H1 (cell line): ENCODE data around the gene PSMC3. TPM values are rescaled to one million over a fixed set of nuclear protein-coding genes. Genes with fewer than 3 reads are reported as not detected.
A peak's percentile ranks its signal among the peaks of the same experiment; 100 is the strongest.

Experiments
- CTCF ChIA-PET: fragments of 300-600 bp; sonication (Branson Sonifier 250); formaldehyde crosslinking; loops from one replicate; lab custom pipeline; 2021; ENCODE audit not compliant: partially characterized antibody; lab: Charles Lee
- POLR2A ChIA-PET: fragments of 300-600 bp; sonication (Branson Sonifier 250); formaldehyde crosslinking; loops from one replicate; lab custom pipeline; 2021; ENCODE audit warnings: inconsistent platforms; ENCODE audit not compliant: partially characterized antibody; lab: Charles Lee
- DNase-seq, 2 experiments: peaks; one replicate each; pipeline versions ENCODE4 v3.0.0 to v3.0.0-alpha.2; 2010 to 2022; ENCODE audit warnings: low spot score in 2 of 2, low read depth in 1 of 2, mixed read lengths in 1 of 2
- FAIRE-seq: peaks from 2 replicates; lab custom pipeline; 2011; peaks lifted over from hg19 to GRCh38; lab: Jason Lieb, UNC
- H2AFZ ChIP-seq: 2 replicates; pipeline ENCODE4 v1.8.1; 2012; ENCODE audit warnings: low read length, inconsistent platforms
- H2AK5ac ChIP-seq: 2 replicates; pipeline ENCODE4 v1.6.1; 2013; ENCODE audit warnings: low read depth, low read length
- H2BK120ac ChIP-seq: replicated peaks from 2 replicates; pipeline ENCODE3; 2013; ENCODE audit warnings: low read depth, low read length, inconsistent platforms
- H2BK12ac ChIP-seq: 2 replicates; pipeline ENCODE4 v1.6.1; 2013; ENCODE audit warnings: low read depth, low read length
- H2BK15ac ChIP-seq: 2 replicates; pipeline ENCODE4 v1.6.1; 2013; ENCODE audit warnings: low read length
- H2BK20ac ChIP-seq: 2 replicates; pipeline ENCODE4 v1.6.1; 2013; ENCODE audit warnings: low read length
- H2BK5ac ChIP-seq: 2 replicates; pipeline ENCODE4 v1.6.1; 2013; ENCODE audit warnings: low read depth, low read length
- H3K14ac ChIP-seq: 2 replicates; pipeline ENCODE4 v1.6.1; 2013; ENCODE audit warnings: inconsistent platforms; ENCODE audit not compliant: insufficient read length
- H3K18ac ChIP-seq: 2 replicates; pipeline ENCODE4 v1.6.1; 2013; ENCODE audit warnings: low read length; ENCODE audit errors: extremely low read depth
- H3K23ac ChIP-seq: 2 replicates; pipeline ENCODE4 v1.6.1; 2013; ENCODE audit warnings: inconsistent platforms; ENCODE audit not compliant: insufficient read length
- H3K23me2 ChIP-seq: 2 replicates; pipeline ENCODE4 v1.6.1; 2013; ENCODE audit warnings: low read depth, low read length
- H3K27ac ChIP-seq: 2 replicates; pipeline ENCODE4 v1.6.1; 2011; ENCODE audit warnings: low read depth, low read length, inconsistent platforms
- H3K27me3 ChIP-seq, 4 experiments: replicated peaks in 1 of 4; 1 replicate in 1 of 4; 2 replicates in 3 of 4; pipeline versions ENCODE4 v1.6.1 to v1.8.1; 2011 to 2013; ENCODE audit warnings: low read length in 3 of 4, mild to moderate bottlenecking in 3 of 4, inconsistent platforms in 2 of 4, mixed read lengths in 2 of 4, moderate library complexity in 1 of 4; ENCODE audit not compliant: control insufficient read depth in 3 of 4, insufficient read depth in 3 of 4; ENCODE audit errors: extremely low read depth in 1 of 4
- H3K36me3 ChIP-seq, 4 experiments: 2 replicates each; pipeline versions ENCODE4 v1.6.1 to v1.8.1; 2011 to 2013; ENCODE audit warnings: mild to moderate bottlenecking in 4 of 4, low read length in 3 of 4, moderate library complexity in 2 of 4, control low read depth in 1 of 4, inconsistent platforms in 1 of 4; ENCODE audit not compliant: insufficient read depth in 4 of 4, control insufficient read depth in 2 of 4
- H3K4ac ChIP-seq: replicated peaks from 2 replicates; pipeline ENCODE3; 2013; ENCODE audit warnings: low read length, low read depth, mixed read lengths, inconsistent platforms; ENCODE audit not compliant: insufficient read length
- H3K4me1 ChIP-seq, 4 experiments: replicated peaks in 1 of 4; 1 replicate in 1 of 4; 2 replicates in 3 of 4; pipeline versions ENCODE4 v1.6.1 to v1.8.1; 2011 to 2013; ENCODE audit warnings: low read length in 3 of 4, inconsistent platforms in 2 of 4, mixed read lengths in 1 of 4; ENCODE audit not compliant: insufficient read depth in 4 of 4, control insufficient read depth in 3 of 4
- H3K4me2 ChIP-seq, 2 experiments: 2 replicates each; pipeline versions ENCODE4 v1.6.1 to v1.8.1; 2011 to 2013; ENCODE audit warnings: low read depth in 2 of 2, low read length in 2 of 2, control low read depth in 1 of 2, inconsistent platforms in 1 of 2, mild to moderate bottlenecking in 1 of 2; ENCODE audit not compliant: insufficient read depth in 1 of 2
- H3K4me3 ChIP-seq, 4 experiments: fragments of 200-600, 300-600 bp in 1 of 4; sonication (generic), shearing (Covaris generic), sonication (Bioruptor Twin) in 1 of 4; 2 replicates each; pipeline versions ENCODE4 v1.5.1 to v1.8.1; 2011 to 2016; ENCODE audit warnings: low read length in 4 of 4, low read depth in 3 of 4, control low read depth in 2 of 4, inconsistent platforms in 2 of 4, mild to moderate bottlenecking in 2 of 4, mixed read lengths in 1 of 4, moderate library complexity in 1 of 4; ENCODE audit not compliant: insufficient read depth in 2 of 4; ENCODE audit errors: extremely low read depth in 1 of 4
- H3K56ac ChIP-seq: replicated peaks from 2 replicates; pipeline ENCODE3; 2013; ENCODE audit warnings: low read depth, mild to moderate bottlenecking, mixed read lengths, low read length, inconsistent platforms; ENCODE audit not compliant: insufficient read length
- H3K79me1 ChIP-seq: 2 replicates; pipeline ENCODE4 v1.6.1; 2013; ENCODE audit warnings: low read depth, low read length, control low read depth
- H3K79me2 ChIP-seq, 2 experiments: 2 replicates each; pipeline versions ENCODE4 v1.6.1 to v1.8.1; 2012 to 2013; ENCODE audit warnings: low read length in 2 of 2, mild to moderate bottlenecking in 2 of 2, inconsistent platforms in 1 of 2; ENCODE audit not compliant: insufficient read depth in 2 of 2, control insufficient read depth in 1 of 2
- H3K9ac ChIP-seq, 4 experiments: replicated peaks in 1 of 4; 1 replicate in 1 of 4; 2 replicates in 3 of 4; pipeline versions ENCODE4 v1.6.1 to v1.8.1; 2011 to 2013; ENCODE audit warnings: low read depth in 3 of 4, low read length in 3 of 4, control low read depth in 2 of 4, mild to moderate bottlenecking in 2 of 4, moderate library complexity in 2 of 4, inconsistent platforms in 1 of 4; ENCODE audit errors: extremely low read depth in 1 of 4
- H3K9me3 ChIP-seq, 2 experiments: 2 replicates each; pipeline versions ENCODE4 v1.6.1 to v1.8.1; 2012 to 2013; ENCODE audit warnings: mild to moderate bottlenecking in 2 of 2, moderate library complexity in 2 of 2, control low read depth in 1 of 2, inconsistent platforms in 1 of 2, low read depth in 1 of 2, low read length in 1 of 2, mixed read lengths in 1 of 2; ENCODE audit not compliant: insufficient read depth in 2 of 2
- H4K20me1 ChIP-seq, 2 experiments: replicated peaks in 1 of 2; 2 replicates each; pipeline versions ENCODE3 to v1.8.1; 2011 to 2013; ENCODE audit warnings: inconsistent platforms in 2 of 2, low read length in 2 of 2, mild to moderate bottlenecking in 1 of 2; ENCODE audit not compliant: insufficient read depth in 2 of 2, control insufficient read depth in 1 of 2
- H4K5ac ChIP-seq: 2 replicates; pipeline ENCODE4 v1.6.1; 2013; ENCODE audit warnings: low read length, low read depth, mixed read lengths, inconsistent platforms; ENCODE audit not compliant: insufficient read length
- H4K8ac ChIP-seq: 2 replicates; pipeline ENCODE4 v1.8.0; 2013; ENCODE audit warnings: mild to moderate bottlenecking, moderate library complexity, low read length, inconsistent platforms; ENCODE audit not compliant: insufficient read depth; ENCODE audit errors: extremely low read depth
- H4K91ac ChIP-seq: replicated peaks from 2 replicates; pipeline ENCODE3; 2013; ENCODE audit warnings: low read length, mixed read lengths, inconsistent platforms; ENCODE audit not compliant: insufficient read length
- BCL11A ChIP-seq, 2 experiments: IDR thresholded peaks; one replicate each; pipeline ENCODE4 v1.6.1; 2011; ENCODE audit warnings: low read depth in 2 of 2, low read length in 2 of 2, mild to moderate bottlenecking in 2 of 2
- CHD1 ChIP-seq: IDR thresholded peaks from 2 replicates; pipeline ENCODE4 v1.6.1; 2012; ENCODE audit warnings: low read depth, low read length, improper control_type of control experiment
- RAD21 ChIP-seq, 2 experiments: IDR thresholded peaks in 1 of 2; conservative IDR thresholded peaks in 1 of 2; 2 replicates each; pipeline ENCODE4 v1.6.1; 2011; ENCODE audit warnings: low read depth in 2 of 2, low read length in 2 of 2, improper control_type of control experiment in 1 of 2, inconsistent platforms in 1 of 2, mild to moderate bottlenecking in 1 of 2, moderate library complexity in 1 of 2
- RBBP5 ChIP-seq: IDR thresholded peaks from 2 replicates; pipeline ENCODE4 v1.7.1; 2012; ENCODE audit warnings: low read depth, mild to moderate bottlenecking, inconsistent platforms, low read length, moderate library complexity, borderline replicate concordance
- RFX5 ChIP-seq: IDR thresholded peaks from 2 replicates; pipeline ENCODE4 v1.6.1; 2011; ENCODE audit warnings: low read depth, low read length, improper control_type of control experiment, borderline replicate concordance
- SAP30 ChIP-seq: fragments of 300-600 bp; sonication (generic); IDR thresholded peaks from 2 replicates; pipeline ENCODE4 v1.7.1; 2012; ENCODE audit warnings: low read length, moderate library complexity, mild to moderate bottlenecking, inconsistent platforms; ENCODE audit not compliant: insufficient read depth, insufficient replicate concordance
- TCF12 ChIP-seq: IDR thresholded peaks from 2 replicates; pipeline ENCODE4 v1.6.1; 2011; ENCODE audit warnings: low read depth, mild to moderate bottlenecking, low read length
- ZNF274 ChIP-seq: IDR thresholded peaks from 2 replicates; pipeline ENCODE4 v1.7.0; 2012; ENCODE audit warnings: low read length, borderline replicate concordance; ENCODE audit errors: extremely low read depth
- whole genome bisulfite sequencing, 2 experiments: shearing (Covaris generic) in 1 of 2; methylation state at CpG; one replicate each; pipeline versions ENCODE4 v1.1.6 to v1.1.7; 2013 to 2015; ENCODE audit warnings: low lambda C conversion rate in 2 of 2, mixed read lengths in 2 of 2, inconsistent platforms in 1 of 2, low coverage in 1 of 2, missing lambda C conversion rate in 1 of 2; ENCODE audit not compliant: insufficient replicate concordance in 2 of 2, insufficient coverage in 1 of 2, insufficient read length in 1 of 2; ENCODE audit errors: extremely low coverage in 1 of 2, missing lambda C conversion rate in 1 of 2; 5-methylcytosine and 5-hydroxymethylcytosine counted together
- polyA plus RNA-seq, 7 experiments: library from polyadenylated mRNA; depleted of rRNA in 3 of 7; stranded (reverse) in 5 of 7; unstranded in 2 of 7; fragments of >200 nt in 5 of 7; fragments of 200-250 nt in 2 of 7; gene quantifications; 1 replicate in 5 of 7; 2 replicates in 1 of 7; 4 replicates in 1 of 7; pipeline versions ENCODE4 v1.2.1 to v1.2.3, GENCODE V29; 2011 to 2013; ENCODE audit warnings: missing spikeins in 2 of 7, mixed read lengths in 2 of 7
- total RNA-seq: library from RNA; stranded (reverse); fragmentation: NEBNext Ultra II Directional; extraction: Animal tissue kit (Norgen Biotek cat#: 25700); gene quantifications from 2 replicates; pipeline ENCODE4 v1.2.1, GENCODE V29; 2021

The PSMC3 gene
- total and polyA plus RNA-seq, 2 of the 8 experiments (the other 6 are each of a cell fraction or from before 2014, with no cell fraction given), result 105 to 160 TPM

DNA sequence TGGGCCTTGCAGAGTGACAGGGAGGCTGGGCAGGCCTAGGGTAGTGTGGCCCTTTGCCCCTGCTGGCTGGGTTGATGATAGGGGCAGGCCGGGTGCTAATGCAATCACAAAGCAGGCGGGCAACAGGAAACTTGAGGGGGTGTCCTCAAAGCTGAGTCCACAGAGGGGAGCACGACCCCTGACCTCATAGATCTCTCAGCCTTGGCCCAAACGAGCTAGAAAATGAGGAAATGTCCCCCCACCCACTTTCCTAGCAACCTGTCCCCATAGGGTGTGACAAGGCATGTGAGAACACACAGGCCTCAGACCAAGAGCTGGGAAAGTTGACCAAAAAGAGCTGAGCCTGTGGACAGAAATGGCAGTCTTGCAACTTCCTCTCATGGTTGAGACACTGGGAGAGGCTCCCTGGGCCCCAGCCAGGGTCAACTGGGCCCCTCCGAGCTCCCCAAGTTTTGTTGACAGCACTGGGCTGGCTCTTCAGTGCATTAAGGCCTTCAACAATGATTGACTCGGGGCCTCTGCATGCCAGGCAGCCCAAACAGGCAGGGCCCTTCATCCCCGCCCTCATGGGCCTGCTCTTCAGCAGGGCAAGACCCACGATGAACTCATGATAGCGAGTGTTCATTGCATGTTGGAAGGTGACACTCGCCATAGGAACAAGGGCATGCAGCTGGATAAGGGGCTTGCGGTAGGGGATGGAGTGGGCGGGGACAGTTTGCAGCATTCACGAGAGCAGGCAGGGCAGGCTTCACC, 38.1 kb downstream of the PSMC3 start:
- Histone ChIP-seq H4K91ac (no peak overlapping the region), H3K36me3 (no peaks in the 10 kb centered on the region), H3K23me2 (no peaks in the 10 kb centered on the region), H2BK20ac (no peak overlapping the region), H3K4me1 (peaks cover 0 to 3% (median 0%) of the 10 kb centered on the region in 4 experiments; a peak in 2 of 7 replicates), H3K27me3 (no peaks in the 10 kb centered on the region)
- no peak for TF ChIP-seq ZNF274
- no peak for TF ChIP-seq TCF12
- TF ChIP-seq RFX5, result no peak
- no peak for TF ChIP-seq CHD1
- TF ChIP-seq RAD21 (IDR thresholded peaks at IDR 0.05 in 1 of 2, conservative IDR thresholded peaks at IDR 0.05 in 1 of 2; ENCODE audit: low read depth in 2 of 2, low read length in 2 of 2), result no peak
- TF ChIP-seq SAP30, result no peak
- no peak for TF ChIP-seq RBBP5
- TF ChIP-seq BCL11A (IDR thresholded peaks at IDR 0.05; ENCODE audit: low read depth in 2 of 2, low read length in 2 of 2), result no peak
- TF ChIP-seq, all 59 proteins: peak for 0
- ChIA-PET CTCF (interaction anchor here (0.6 to 10.7 kb wide), 10 partner anchors 9 to 582 kb away, joined by 3 to 78 read pairs (median 7); partner anchors contain the start of genes MYBPC3 and SPI1), POLR2A (interaction anchor here (0.6 to 5.4 kb wide), 5 partner anchors 11 to 183 kb away, joined by 3 to 29 read pairs (median 4); no protein-coding TSS in a partner anchor)
- Histone ChIP-seq H3K27ac (no peak overlapping the region; the same call in 1 of the 2 replicates), H3K56ac (no peak overlapping the region), H3K18ac (no peak overlapping the region), H3K9ac (no peak overlapping the region), H2BK5ac (no peak overlapping the region), H3K9me3 (no peaks in the 10 kb centered on the region), H3K4me3 (no peak overlapping the region), H3K14ac (no peak overlapping the region), H4K8ac (no peak overlapping the region; the same call in 1 of the 2 replicates), H2BK12ac (no peak overlapping the region), H4K5ac (no peak overlapping the region), H2AFZ (peak overlapping the region; percentile 69; the same call in 1 of the 2 replicates), H3K79me2 (no peaks in the 10 kb centered on the region), H4K20me1 (no peaks in the 10 kb centered on the region), H2BK120ac (no peak overlapping the region), H3K23ac (no peak overlapping the region), H2AK5ac (no peak overlapping the region), H3K4me2 (no peak overlapping the region), H3K79me1 (no peaks in the 10 kb centered on the region), H2BK15ac (no peak overlapping the region), H3K4ac (no peak overlapping the region)
- FAIRE-seq, result no peak
- WGBS, 2 experiments, result 88% methylated on average over 13 of the region's 13 CpGs; no CpG with 5 or more reads in 1 of the 2 experiments
- DNase-seq, result no peak
